GM12864 (cell line): ENCODE measurements around the gene LEF1.

Experiments
- DNase-seq: peaks from one replicate; pipeline ENCODE4 v3.0.0-alpha.2; 2011; ENCODE audit warnings: low read depth
- H3K4me3 ChIP-seq: 2 replicates; pipeline ENCODE4 v1.5.1; 2011; ENCODE audit warnings: mild to moderate bottlenecking, low read depth, low read length, control low read depth
- TF ChIP-seq, protein P1 (sequence below): IDR thresholded peaks from 2 replicates; pipeline ENCODE4 v1.5.1; 2011; ENCODE audit warnings: low read depth, mild to moderate bottlenecking, moderate library complexity, low read length, control low read depth, inconsistent platforms; ENCODE audit errors: missing control alignments

LEF1 gene

GRCh38 chr4:108170631-108171338 is 2.1 kb upstream of the LEF1 start:
- TF ChIP-seq, protein P1, sequence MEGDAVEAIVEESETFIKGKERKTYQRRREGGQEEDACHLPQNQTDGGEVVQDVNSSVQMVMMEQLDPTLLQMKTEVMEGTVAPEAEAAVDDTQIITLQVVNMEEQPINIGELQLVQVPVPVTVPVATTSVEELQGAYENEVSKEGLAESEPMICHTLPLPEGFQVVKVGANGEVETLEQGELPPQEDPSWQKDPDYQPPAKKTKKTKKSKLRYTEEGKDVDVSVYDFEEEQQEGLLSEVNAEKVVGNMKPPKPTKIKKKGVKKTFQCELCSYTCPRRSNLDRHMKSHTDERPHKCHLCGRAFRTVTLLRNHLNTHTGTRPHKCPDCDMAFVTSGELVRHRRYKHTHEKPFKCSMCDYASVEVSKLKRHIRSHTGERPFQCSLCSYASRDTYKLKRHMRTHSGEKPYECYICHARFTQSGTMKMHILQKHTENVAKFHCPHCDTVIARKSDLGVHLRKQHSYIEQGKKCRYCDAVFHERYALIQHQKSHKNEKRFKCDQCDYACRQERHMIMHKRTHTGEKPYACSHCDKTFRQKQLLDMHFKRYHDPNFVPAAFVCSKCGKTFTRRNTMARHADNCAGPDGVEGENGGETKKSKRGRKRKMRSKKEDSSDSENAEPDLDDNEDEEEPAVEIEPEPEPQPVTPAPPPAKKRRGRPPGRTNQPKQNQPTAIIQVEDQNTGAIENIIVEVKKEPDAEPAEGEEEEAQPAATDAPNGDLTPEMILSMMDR = no peak
- H3K4me3 ChIP-seq = no peak overlapping the region
- no peak for DNase-seq

DNA sequence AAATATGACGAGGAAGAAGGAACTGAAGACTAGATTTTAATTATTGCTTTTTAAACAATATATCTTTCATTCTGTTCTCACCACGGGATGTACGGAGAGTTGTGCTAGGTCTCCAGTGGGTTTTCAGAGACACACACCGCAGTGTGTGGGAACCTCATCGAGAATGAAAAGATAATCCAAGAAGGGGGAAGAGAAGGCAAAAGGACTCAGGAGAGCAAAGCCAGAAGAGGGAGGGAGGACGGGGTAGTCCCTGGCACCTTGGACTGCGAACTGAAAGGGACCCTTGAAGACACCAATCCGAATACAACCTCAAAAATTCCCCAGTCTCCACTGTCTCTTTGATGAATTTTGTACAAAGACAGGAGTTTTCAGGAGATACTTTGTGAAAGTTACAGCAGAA is 932 bp upstream of the LEF1 start:
- no peak overlapping the region for H3K4me3 ChIP-seq
- TF ChIP-seq, protein P1 = no peak

DNA sequence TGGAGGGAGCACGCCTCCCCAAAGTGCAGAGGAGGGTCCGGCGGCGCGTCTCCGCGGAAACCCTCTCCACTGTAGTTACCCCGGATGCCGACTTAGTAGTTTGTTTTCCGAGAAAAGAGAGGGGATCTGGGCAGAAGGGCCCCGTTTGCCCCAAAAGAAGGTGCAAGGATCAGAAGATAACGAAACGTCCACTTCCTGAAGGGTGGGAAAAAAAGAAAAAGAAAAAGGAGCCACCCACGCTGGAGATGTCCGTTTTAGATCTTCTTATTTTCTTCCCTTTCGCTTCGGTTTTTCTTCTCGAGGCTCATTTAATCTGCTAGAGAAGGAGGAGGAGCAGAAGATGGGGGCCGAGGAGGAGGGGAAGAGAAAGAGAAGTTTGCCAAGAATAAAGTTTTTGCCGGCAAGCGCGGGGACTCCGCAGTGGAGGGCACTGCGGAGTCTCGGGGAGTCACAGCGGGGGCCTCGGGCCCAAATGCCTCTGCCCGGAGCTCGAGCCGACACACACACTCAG is 517 bp downstream of the LEF1 start:
- TF ChIP-seq, protein P1 = no peak
- no peak for DNase-seq
- peak overlapping the region; percentile 53 for H3K4me3 ChIP-seq

More for the DNA sequence above, 932 bp upstream of the LEF1 start:
- no peak for DNase-seq

- no peak for DNase-seq
- H3K4me3 ChIP-seq = peak overlapping the region; percentile 53
Observed at GRCh38 chr4:108166441-108167315, 2.1 kb downstream of the LEF1 start.

GRCh38 chr4:108166038-108166437 is 2.7 kb downstream of the LEF1 start:
- TF ChIP-seq, protein P1 = no peak
- DNase-seq = no peak
- H3K4me3 ChIP-seq = peak overlapping the region; percentile 53; the same call in 1 of the 2 replicates

More at GRCh38 chr4:108166441-108167315, 2.1 kb downstream of the LEF1 start:
- TF ChIP-seq, protein P1 = no peak

- DNase-seq = no peak
- TF ChIP-seq, protein P1 = no peak
- H3K4me3 ChIP-seq = no peak overlapping the region
Observed at GRCh38 chr4:108165586-108165985, 3.1 kb downstream of the LEF1 start.
